H9 (cell line): ENCODE results near the gene SIK2. TPM values are rescaled to one million over a fixed set of nuclear protein-coding genes. Genes with fewer than 3 reads are reported as not detected.

Experiments used
- DNase-seq: peaks from one replicate; pipeline ENCODE4 v3.0.0-alpha.2; 2017
- H2AFZ ChIP-seq: one replicate; pipeline ENCODE4 v1.6.1; 2013; ENCODE audit warnings: mild to moderate bottlenecking, low read length, control low read depth, moderate library complexity
- H2AK5ac ChIP-seq: 2 replicates; pipeline ENCODE4 v1.6.1; 2013; ENCODE audit warnings: low read length, control low read depth, mixed read lengths; ENCODE audit not compliant: insufficient read length
- H2BK120ac ChIP-seq: one replicate; pipeline ENCODE4 v1.6.1; 2013; ENCODE audit warnings: low read depth, mild to moderate bottlenecking, low read length, control low read depth, inconsistent platforms; ENCODE audit not compliant: poor library complexity, severe bottlenecking
- H2BK12ac ChIP-seq: 2 replicates; pipeline ENCODE4 v1.6.1; 2013; ENCODE audit warnings: low read length, control low read depth, mixed read lengths, low read depth; ENCODE audit not compliant: insufficient read length
- H2BK15ac ChIP-seq: 2 replicates; pipeline ENCODE4 v1.6.1; 2013; ENCODE audit warnings: low read depth, low read length, control low read depth
- H2BK20ac ChIP-seq: one replicate; pipeline ENCODE4 v1.6.1; 2013; ENCODE audit warnings: low read depth, mild to moderate bottlenecking, low read length, control low read depth, inconsistent platforms; ENCODE audit not compliant: poor library complexity, severe bottlenecking
- H2BK5ac ChIP-seq: 2 replicates; pipeline ENCODE4 v1.6.1; 2013; ENCODE audit warnings: low read length, control low read depth, mixed read lengths; ENCODE audit not compliant: insufficient read length
- H3K14ac ChIP-seq: 2 replicates; pipeline ENCODE4 v1.6.1; 2013; ENCODE audit warnings: low read length, control low read depth; ENCODE audit not compliant: insufficient read depth
- H3K18ac ChIP-seq: 2 replicates; pipeline ENCODE4 v1.6.1; 2013; ENCODE audit warnings: low read depth, mild to moderate bottlenecking, mixed read lengths, low read length, control low read depth; ENCODE audit not compliant: insufficient read length
- H3K23ac ChIP-seq: 2 replicates; pipeline ENCODE4 v1.6.1; 2013; ENCODE audit warnings: low read length, control low read depth, mixed read lengths, low read depth; ENCODE audit not compliant: insufficient read length
- H3K23me2 ChIP-seq: 2 replicates; pipeline ENCODE4 v1.6.1; 2013; ENCODE audit warnings: low read depth, mild to moderate bottlenecking, mixed read lengths, low read length, control low read depth; ENCODE audit not compliant: insufficient read length, poor library complexity, severe bottlenecking
- H3K27ac ChIP-seq: 2 replicates; pipeline ENCODE4 v1.5.1; 2013; ENCODE audit warnings: low read length, control low read depth, mixed read lengths, low read depth; ENCODE audit not compliant: insufficient read length
- H3K27me3 ChIP-seq: 2 replicates; pipeline ENCODE4 v1.6.1; 2013; ENCODE audit warnings: low read length, control low read depth, inconsistent platforms; ENCODE audit not compliant: insufficient read depth
- H3K4ac ChIP-seq: 2 replicates; pipeline ENCODE4 v1.6.1; 2013; ENCODE audit warnings: low read depth, mild to moderate bottlenecking, control low read depth, inconsistent platforms, low read length, moderate library complexity
- H3K4me1 ChIP-seq: 2 replicates; pipeline ENCODE4 v1.6.1; 2013; ENCODE audit warnings: low read length, control low read depth, inconsistent platforms; ENCODE audit not compliant: insufficient read depth
- H3K4me2 ChIP-seq: 2 replicates; pipeline ENCODE4 v1.6.1; 2013; ENCODE audit warnings: low read length, control low read depth, mixed read lengths; ENCODE audit not compliant: insufficient read length, insufficient read depth
- H3K56ac ChIP-seq: 2 replicates; pipeline ENCODE4 v1.6.1; 2013; ENCODE audit warnings: low read depth, mild to moderate bottlenecking, mixed read lengths, low read length, control low read depth; ENCODE audit not compliant: insufficient read length
- H3K79me1 ChIP-seq: 2 replicates; pipeline ENCODE4 v1.6.1; 2013; ENCODE audit warnings: low read depth, mild to moderate bottlenecking, moderate library complexity, low read length, control low read depth, inconsistent platforms; ENCODE audit not compliant: insufficient read depth, poor library complexity, severe bottlenecking
- H3K79me2 ChIP-seq: 2 replicates; pipeline ENCODE4 v1.6.1; 2013; ENCODE audit warnings: low read length, control low read depth, inconsistent platforms; ENCODE audit not compliant: insufficient read depth
- H3K9ac ChIP-seq: 2 replicates; pipeline ENCODE4 v1.6.1; 2013; ENCODE audit warnings: low read length, control low read depth, mixed read lengths; ENCODE audit not compliant: insufficient read length; ENCODE audit errors: extremely low read depth
- H3K9me3 ChIP-seq: one replicate; pipeline ENCODE4 v1.6.1; 2013; ENCODE audit warnings: low read depth, low read length, inconsistent platforms; ENCODE audit not compliant: control insufficient read depth
- H3T11ph ChIP-seq: one replicate; pipeline ENCODE4 v1.6.1; 2013; ENCODE audit warnings: mild to moderate bottlenecking, low read length, control low read depth, inconsistent platforms
- H4K20me1 ChIP-seq: one replicate; pipeline ENCODE4 v1.6.1; 2013; ENCODE audit not compliant: control insufficient read depth, insufficient read length, insufficient read depth
- H4K5ac ChIP-seq: 2 replicates; pipeline ENCODE4 v1.6.1; 2013; ENCODE audit warnings: low read depth, mild to moderate bottlenecking, mixed read lengths, low read length, control low read depth; ENCODE audit not compliant: insufficient read length
- H4K8ac ChIP-seq: replicated peaks from 2 replicates; pipeline ENCODE4 v1.6.1; 2013; ENCODE audit warnings: low read length, control low read depth, mixed read lengths, low read depth; ENCODE audit not compliant: insufficient read length
- H4K91ac ChIP-seq: 2 replicates; pipeline ENCODE4 v1.6.1; 2013; ENCODE audit warnings: low read depth, mild to moderate bottlenecking, moderate library complexity, mixed read lengths, low read length, control low read depth; ENCODE audit not compliant: insufficient read length
- H3K27ac Mint-ChIP-seq, 3 experiments: 2 replicates in 2 of 3; 3 replicates in 1 of 3; pipeline ENCODE4 v1.8.0; 2020 to 2021; ENCODE audit warnings: mixed read lengths in 3 of 3, mild to moderate bottlenecking in 1 of 3, moderate library complexity in 1 of 3
- H3K27me3 Mint-ChIP-seq: 2 replicates; pipeline ENCODE4 v1.8.0; 2021; ENCODE audit warnings: low read depth, mild to moderate bottlenecking, moderate library complexity, mixed read lengths
- H3K36me3 Mint-ChIP-seq, 3 experiments: 2 replicates in 2 of 3; 3 replicates in 1 of 3; pipeline ENCODE4 v1.8.0; 2020 to 2021; ENCODE audit warnings: low read depth in 3 of 3, mixed read lengths in 3 of 3; ENCODE audit not compliant: insufficient read depth in 1 of 3
- H3K4me1 Mint-ChIP-seq, 2 experiments: 2 replicates each; pipeline ENCODE4 v1.8.0; 2020; ENCODE audit warnings: mixed read lengths in 2 of 2
- H3K4me3 Mint-ChIP-seq, 2 experiments: 2 replicates in 1 of 2; 3 replicates in 1 of 2; pipeline ENCODE4 v1.8.0; 2020 to 2021; ENCODE audit warnings: mild to moderate bottlenecking in 2 of 2, mixed read lengths in 2 of 2, moderate library complexity in 1 of 2
- H3K9me3 Mint-ChIP-seq, 2 experiments: 2 replicates in 1 of 2; 3 replicates in 1 of 2; pipeline ENCODE4 v1.8.0; 2020; ENCODE audit warnings: mild to moderate bottlenecking in 2 of 2, mixed read lengths in 2 of 2, moderate library complexity in 1 of 2
- CTCF ChIP-seq: fragments of 200-600 bp; sonication (generic); conservative IDR thresholded peaks from 3 replicates; pipeline ENCODE4 v1.8.0; 2021; ENCODE audit warnings: antibody characterized with exemption, mild to moderate bottlenecking
- WGBS: extraction: QIAGEN DNeasy Blood & Tissue Kit; methylation state at CpG from one replicate; pipeline ENCODE4 v1.1.7; 2013; ENCODE audit warnings: missing lambda C conversion rate, low lambda C conversion rate, mixed read lengths; ENCODE audit not compliant: insufficient read length; ENCODE audit errors: extremely low coverage; 5-methylcytosine and 5-hydroxymethylcytosine counted together
- total RNA-seq: library from RNA; stranded (reverse); gene quantifications from 2 replicates; pipeline ENCODE4 v1.2.1, GENCODE V29; 2021

SIK2 gene
- total RNA-seq, 1 experiment from 2014 or later, result 7.5 TPM

GRCh38 chr11:111581341-111581740, 20.9 kb upstream of the SIK2 start:
- Histone ChIP-seq H3K79me1 (no peaks in the 10 kb centered on the region), H3K14ac (no peak overlapping the region), H3K27ac (no peak overlapping the region), H3K9me3 (no peaks in the 10 kb centered on the region), H4K91ac (no peak overlapping the region), H4K8ac (no peak overlapping the region), H2BK15ac (no peak overlapping the region), H3T11ph (no peak overlapping the region), H3K23ac (no peak overlapping the region), H2BK120ac (no peak overlapping the region), H3K27me3 (no peaks in the 10 kb centered on the region), H2BK5ac (no peak overlapping the region), H3K4me1 (peaks cover 3% of the 10 kb centered on the region; the same call in 1 of the 2 replicates), H4K20me1 (no peaks in the 10 kb centered on the region), H3K9ac (no peak overlapping the region), H3K79me2 (no peaks in the 10 kb centered on the region), H3K18ac (no peak overlapping the region), H3K23me2 (no peaks in the 10 kb centered on the region), H3K4me2 (no peak overlapping the region), H2BK12ac (no peak overlapping the region), H2AFZ (no peak overlapping the region), H3K56ac (no peak overlapping the region), H4K5ac (no peak overlapping the region), H2BK20ac (no peak overlapping the region), H3K4ac (no peak overlapping the region), H2AK5ac (no peak overlapping the region)
- Mint-ChIP-seq H3K4me1 (peaks cover 6 to 15% of the 10 kb centered on the region in 2 experiments), H3K27ac (no peak overlapping the region), H3K9me3 (no peaks in the 10 kb centered on the region; a peak in 1 of 5 replicates), H3K4me3 (no peak overlapping the region), H3K27me3 (peaks cover 1% of the 10 kb centered on the region; the same call in 1 of the 2 replicates), H3K36me3 (no peaks in the 10 kb centered on the region)
- no CpG with 5 or more reads among the region's 1 CpG for WGBS
- no peak for DNase-seq
- TF ChIP-seq CTCF, result no peak
